Measurements from ENCODE around the gene MAMLD1. TPM values are rescaled to one million over a fixed set of nuclear protein-coding genes. Genes with fewer than 3 reads are reported as not detected.

MAMLD1 gene
- total and polyA plus RNA-seq, 4 donors, result 0.59 to 1.1 (median 0.76) TPM

DNA sequence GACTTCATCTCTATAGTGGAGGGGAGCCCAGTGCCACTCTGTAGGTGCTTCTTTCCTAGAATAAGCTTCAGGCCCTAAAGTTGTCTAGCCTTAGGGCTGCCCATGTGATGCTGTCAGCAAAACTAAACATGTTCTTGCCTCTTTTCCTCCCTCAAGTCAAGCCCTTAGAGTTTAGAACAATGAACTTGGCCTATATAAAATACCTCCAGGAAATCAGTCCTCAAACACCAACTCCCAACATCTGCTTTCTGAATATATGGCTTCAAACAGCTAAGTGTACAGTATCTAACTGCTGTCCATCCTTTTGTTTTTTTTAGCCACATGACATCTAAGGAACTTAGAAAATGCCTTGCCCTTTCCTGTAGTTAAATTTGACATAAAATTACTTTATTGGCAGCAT, 91.0 kb downstream of the MAMLD1 start:
- H3K4me3 ChIP-seq (ENCODE audit: low read depth in 1 of 3, low read length in 3 of 3), result no peak overlapping the region
- DNase-seq (ENCODE audit: low spot score), result no peak

DNA sequence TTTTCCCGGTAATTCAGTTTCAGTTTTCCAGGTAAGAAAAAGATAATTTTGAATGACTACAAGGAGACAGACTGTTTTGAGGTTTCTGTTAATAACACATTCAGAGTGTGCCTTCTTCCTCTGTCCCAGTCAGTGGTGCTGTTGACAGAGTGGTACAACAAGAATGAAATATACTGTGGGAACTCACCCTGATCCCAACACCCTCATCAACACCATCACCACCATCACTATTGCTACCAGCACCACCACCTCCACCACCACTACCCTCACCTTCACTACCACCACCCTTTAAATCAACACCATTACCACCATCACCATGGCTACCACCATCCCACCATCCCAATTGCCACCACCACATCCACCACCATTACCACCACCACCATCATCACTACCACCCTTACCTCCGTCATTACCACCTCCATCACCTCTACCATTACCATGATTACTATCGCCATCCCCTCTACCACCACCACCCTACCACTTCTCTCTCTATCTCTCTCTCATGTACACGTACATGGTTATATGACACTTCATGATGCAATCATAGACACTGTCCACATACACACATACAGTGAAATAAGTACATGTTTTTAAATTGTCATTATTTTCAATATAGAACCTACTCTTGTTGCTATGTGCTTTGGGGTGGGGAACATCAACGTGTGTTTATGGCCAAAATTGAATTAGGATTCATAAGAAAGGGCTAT, 91.5 kb downstream of the MAMLD1 start:
- Histone ChIP-seq H3K36me3 (ENCODE audit: control insufficient read depth in 4 of 4, insufficient read depth in 3 of 4, low read depth in 1 of 4, low read length in 3 of 4) (no peaks in the 10 kb centered on the region), H3K4me1 (ENCODE audit: control insufficient read depth in 4 of 4, insufficient read depth in 4 of 4, low read length in 3 of 4) (no peaks in the 10 kb centered on the region), H3K9me3 (ENCODE audit: control insufficient read depth in 4 of 4, low read length in 3 of 4) (no peaks in the 10 kb centered on the region), H3K4me3 (ENCODE audit: low read depth in 1 of 3, low read length in 3 of 3) (no peak overlapping the region), H3K27me3 (ENCODE audit: control insufficient read depth in 4 of 4, insufficient read depth in 4 of 4, low read length in 3 of 4) (no peaks in the 10 kb centered on the region), H3K27ac (ENCODE audit: low read depth in 1 of 2, low read length in 2 of 2) (no peak overlapping the region), H3K9ac (ENCODE audit: low read depth in 1 of 2, low read length in 2 of 2) (no peak overlapping the region)
- no peak for DNase-seq (ENCODE audit: low spot score)
- 91% methylated on average over 5 of the region's 5 CpGs for WGBS
- TF ChIP-seq, protein P1, sequence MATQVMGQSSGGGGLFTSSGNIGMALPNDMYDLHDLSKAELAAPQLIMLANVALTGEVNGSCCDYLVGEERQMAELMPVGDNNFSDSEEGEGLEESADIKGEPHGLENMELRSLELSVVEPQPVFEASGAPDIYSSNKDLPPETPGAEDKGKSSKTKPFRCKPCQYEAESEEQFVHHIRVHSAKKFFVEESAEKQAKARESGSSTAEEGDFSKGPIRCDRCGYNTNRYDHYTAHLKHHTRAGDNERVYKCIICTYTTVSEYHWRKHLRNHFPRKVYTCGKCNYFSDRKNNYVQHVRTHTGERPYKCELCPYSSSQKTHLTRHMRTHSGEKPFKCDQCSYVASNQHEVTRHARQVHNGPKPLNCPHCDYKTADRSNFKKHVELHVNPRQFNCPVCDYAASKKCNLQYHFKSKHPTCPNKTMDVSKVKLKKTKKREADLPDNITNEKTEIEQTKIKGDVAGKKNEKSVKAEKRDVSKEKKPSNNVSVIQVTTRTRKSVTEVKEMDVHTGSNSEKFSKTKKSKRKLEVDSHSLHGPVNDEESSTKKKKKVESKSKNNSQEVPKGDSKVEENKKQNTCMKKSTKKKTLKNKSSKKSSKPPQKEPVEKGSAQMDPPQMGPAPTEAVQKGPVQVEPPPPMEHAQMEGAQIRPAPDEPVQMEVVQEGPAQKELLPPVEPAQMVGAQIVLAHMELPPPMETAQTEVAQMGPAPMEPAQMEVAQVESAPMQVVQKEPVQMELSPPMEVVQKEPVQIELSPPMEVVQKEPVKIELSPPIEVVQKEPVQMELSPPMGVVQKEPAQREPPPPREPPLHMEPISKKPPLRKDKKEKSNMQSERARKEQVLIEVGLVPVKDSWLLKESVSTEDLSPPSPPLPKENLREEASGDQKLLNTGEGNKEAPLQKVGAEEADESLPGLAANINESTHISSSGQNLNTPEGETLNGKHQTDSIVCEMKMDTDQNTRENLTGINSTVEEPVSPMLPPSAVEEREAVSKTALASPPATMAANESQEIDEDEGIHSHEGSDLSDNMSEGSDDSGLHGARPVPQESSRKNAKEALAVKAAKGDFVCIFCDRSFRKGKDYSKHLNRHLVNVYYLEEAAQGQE (IDR thresholded peaks at IDR 0.05), result no peak
- TF ChIP-seq FOXA2 (IDR thresholded peaks at IDR 0.05), result no peak
- no peak for TF ChIP-seq RAD21 (IDR thresholded peaks at IDR 0.05)
- TF ChIP-seq, protein P2, sequence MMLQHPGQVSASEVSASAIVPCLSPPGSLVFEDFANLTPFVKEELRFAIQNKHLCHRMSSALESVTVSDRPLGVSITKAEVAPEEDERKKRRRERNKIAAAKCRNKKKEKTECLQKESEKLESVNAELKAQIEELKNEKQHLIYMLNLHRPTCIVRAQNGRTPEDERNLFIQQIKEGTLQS (IDR thresholded peaks at IDR 0.05), result no peak
- no peak for TF ChIP-seq NR2F2 (IDR thresholded peaks at IDR 0.05)
- TF ChIP-seq RXRA (IDR thresholded peaks at IDR 0.05), result no peak
- no peak for TF ChIP-seq FOXA1 (IDR thresholded peaks at IDR 0.05)
- TF ChIP-seq, protein P3, sequence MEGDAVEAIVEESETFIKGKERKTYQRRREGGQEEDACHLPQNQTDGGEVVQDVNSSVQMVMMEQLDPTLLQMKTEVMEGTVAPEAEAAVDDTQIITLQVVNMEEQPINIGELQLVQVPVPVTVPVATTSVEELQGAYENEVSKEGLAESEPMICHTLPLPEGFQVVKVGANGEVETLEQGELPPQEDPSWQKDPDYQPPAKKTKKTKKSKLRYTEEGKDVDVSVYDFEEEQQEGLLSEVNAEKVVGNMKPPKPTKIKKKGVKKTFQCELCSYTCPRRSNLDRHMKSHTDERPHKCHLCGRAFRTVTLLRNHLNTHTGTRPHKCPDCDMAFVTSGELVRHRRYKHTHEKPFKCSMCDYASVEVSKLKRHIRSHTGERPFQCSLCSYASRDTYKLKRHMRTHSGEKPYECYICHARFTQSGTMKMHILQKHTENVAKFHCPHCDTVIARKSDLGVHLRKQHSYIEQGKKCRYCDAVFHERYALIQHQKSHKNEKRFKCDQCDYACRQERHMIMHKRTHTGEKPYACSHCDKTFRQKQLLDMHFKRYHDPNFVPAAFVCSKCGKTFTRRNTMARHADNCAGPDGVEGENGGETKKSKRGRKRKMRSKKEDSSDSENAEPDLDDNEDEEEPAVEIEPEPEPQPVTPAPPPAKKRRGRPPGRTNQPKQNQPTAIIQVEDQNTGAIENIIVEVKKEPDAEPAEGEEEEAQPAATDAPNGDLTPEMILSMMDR (IDR thresholded peaks at IDR 0.05; ENCODE audit: low read depth, low read length, missing input control), result no peak
- TF ChIP-seq JUND (IDR thresholded peaks at IDR 0.05), result no peak
- no peak for TF ChIP-seq YY1 (IDR thresholded peaks at IDR 0.05)
- TF ChIP-seq, protein P4, sequence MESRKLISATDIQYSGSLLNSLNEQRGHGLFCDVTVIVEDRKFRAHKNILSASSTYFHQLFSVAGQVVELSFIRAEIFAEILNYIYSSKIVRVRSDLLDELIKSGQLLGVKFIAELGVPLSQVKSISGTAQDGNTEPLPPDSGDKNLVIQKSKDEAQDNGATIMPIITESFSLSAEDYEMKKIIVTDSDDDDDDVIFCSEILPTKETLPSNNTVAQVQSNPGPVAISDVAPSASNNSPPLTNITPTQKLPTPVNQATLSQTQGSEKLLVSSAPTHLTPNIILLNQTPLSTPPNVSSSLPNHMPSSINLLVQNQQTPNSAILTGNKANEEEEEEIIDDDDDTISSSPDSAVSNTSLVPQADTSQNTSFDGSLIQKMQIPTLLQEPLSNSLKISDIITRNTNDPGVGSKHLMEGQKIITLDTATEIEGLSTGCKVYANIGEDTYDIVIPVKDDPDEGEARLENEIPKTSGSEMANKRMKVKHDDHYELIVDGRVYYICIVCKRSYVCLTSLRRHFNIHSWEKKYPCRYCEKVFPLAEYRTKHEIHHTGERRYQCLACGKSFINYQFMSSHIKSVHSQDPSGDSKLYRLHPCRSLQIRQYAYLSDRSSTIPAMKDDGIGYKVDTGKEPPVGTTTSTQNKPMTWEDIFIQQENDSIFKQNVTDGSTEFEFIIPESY (IDR thresholded peaks at IDR 0.05), result no peak
- TF ChIP-seq, protein P5, sequence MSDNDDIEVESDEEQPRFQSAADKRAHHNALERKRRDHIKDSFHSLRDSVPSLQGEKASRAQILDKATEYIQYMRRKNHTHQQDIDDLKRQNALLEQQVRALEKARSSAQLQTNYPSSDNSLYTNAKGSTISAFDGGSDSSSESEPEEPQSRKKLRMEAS (IDR thresholded peaks at IDR 0.05), result no peak
- no peak for TF ChIP-seq EGR1 (IDR thresholded peaks at IDR 0.05; ENCODE audit: low read depth in 2 of 2)
- no peak for TF ChIP-seq HNF4G (IDR thresholded peaks at IDR 0.05)
- no peak for TF ChIP-seq HNF4A (conservative IDR thresholded peaks at IDR 0.05)

More for the DNA sequence above, 91.0 kb downstream of the MAMLD1 start:
- H3K9me3 ChIP-seq (ENCODE audit: control insufficient read depth in 4 of 4, low read length in 3 of 4), result no peaks in the 10 kb centered on the region
- TF ChIP-seq TAF1 (conservative IDR thresholded peaks at IDR 0.05) (no peak), HNF4G (IDR thresholded peaks at IDR 0.05) (no peak), RAD21 (IDR thresholded peaks at IDR 0.05) (no peak), JUND (IDR thresholded peaks at IDR 0.05) (no peak), YY1 (IDR thresholded peaks at IDR 0.05) (no peak), HNF4A (conservative IDR thresholded peaks at IDR 0.05) (no peak)
- TF ChIP-seq, protein P5 (IDR thresholded peaks at IDR 0.05), result no peak
- TF ChIP-seq, protein P3 (IDR thresholded peaks at IDR 0.05; ENCODE audit: low read depth, low read length, missing input control), result no peak
- no peak overlapping the region for H3K27ac ChIP-seq (ENCODE audit: low read depth in 1 of 2, low read length in 2 of 2)
- no peak overlapping the region for H3K9ac ChIP-seq (ENCODE audit: low read depth in 1 of 2, low read length in 2 of 2)
- no peaks in the 10 kb centered on the region for H3K27me3 ChIP-seq (ENCODE audit: control insufficient read depth in 4 of 4, insufficient read depth in 4 of 4, low read length in 3 of 4)
- H3K36me3 ChIP-seq (ENCODE audit: control insufficient read depth in 4 of 4, insufficient read depth in 3 of 4, low read depth in 1 of 4, low read length in 3 of 4), result no peaks in the 10 kb centered on the region
- H3K4me1 ChIP-seq (ENCODE audit: control insufficient read depth in 4 of 4, insufficient read depth in 4 of 4, low read length in 3 of 4), result no peaks in the 10 kb centered on the region
